BJ (cell line): ENCODE data around the gene GSG1. TPM values are rescaled to one million over a fixed set of nuclear protein-coding genes. Genes with fewer than 3 reads are reported as not detected.

Experiments used
- CTCF ChIA-PET: fragments of 350-600 bp; formaldehyde crosslinking; extraction: SDS; loops from one replicate; lab custom pipeline; 2021; ENCODE audit warnings: antibody characterized with exemption, inconsistent platforms; lab: Yijun Ruan, JAX
- POLR2A ChIA-PET: fragments of 300-600 bp; sonication (Branson Sonifier 250); formaldehyde crosslinking; extraction: SDS; loops from one replicate; lab custom pipeline; 2021; ENCODE audit warnings: antibody characterized with exemption; lab: Charles Lee
- DNase-seq: peaks from one replicate; pipeline ENCODE4 v3.0.0-alpha.2; 2011; ENCODE audit warnings: low read depth
- H3K27me3 ChIP-seq: 2 replicates; pipeline ENCODE4 v1.6.0; 2011; ENCODE audit warnings: low read length; ENCODE audit not compliant: control insufficient read depth, insufficient read depth
- H3K36me3 ChIP-seq: 2 replicates; pipeline ENCODE4 v1.5.1; 2011; ENCODE audit warnings: low read length; ENCODE audit not compliant: control insufficient read depth, insufficient read depth
- H3K4me3 ChIP-seq: 2 replicates; pipeline ENCODE4 v1.5.1; 2011; ENCODE audit warnings: low read depth, mild to moderate bottlenecking, control low read depth, low read length
- polyA plus RNA-seq: library from polyadenylated mRNA; depleted of rRNA; stranded (reverse); fragments of >200 nt; gene quantifications from 2 replicates; pipeline ENCODE4 v1.2.3, GENCODE V29; 2011
- TF ChIP-seq, protein P1 (sequence below): IDR thresholded peaks from 2 replicates; pipeline ENCODE4 v1.5.1; 2011; ENCODE audit warnings: low read depth, mild to moderate bottlenecking, control low read depth, inconsistent platforms, low read length, moderate library complexity; ENCODE audit not compliant: insufficient read depth

GSG1 gene
- polyA plus RNA-seq, 1 experiment = 0.26 TPM

- no peak overlapping the region for H3K4me3 ChIP-seq
- TF ChIP-seq, protein P1, sequence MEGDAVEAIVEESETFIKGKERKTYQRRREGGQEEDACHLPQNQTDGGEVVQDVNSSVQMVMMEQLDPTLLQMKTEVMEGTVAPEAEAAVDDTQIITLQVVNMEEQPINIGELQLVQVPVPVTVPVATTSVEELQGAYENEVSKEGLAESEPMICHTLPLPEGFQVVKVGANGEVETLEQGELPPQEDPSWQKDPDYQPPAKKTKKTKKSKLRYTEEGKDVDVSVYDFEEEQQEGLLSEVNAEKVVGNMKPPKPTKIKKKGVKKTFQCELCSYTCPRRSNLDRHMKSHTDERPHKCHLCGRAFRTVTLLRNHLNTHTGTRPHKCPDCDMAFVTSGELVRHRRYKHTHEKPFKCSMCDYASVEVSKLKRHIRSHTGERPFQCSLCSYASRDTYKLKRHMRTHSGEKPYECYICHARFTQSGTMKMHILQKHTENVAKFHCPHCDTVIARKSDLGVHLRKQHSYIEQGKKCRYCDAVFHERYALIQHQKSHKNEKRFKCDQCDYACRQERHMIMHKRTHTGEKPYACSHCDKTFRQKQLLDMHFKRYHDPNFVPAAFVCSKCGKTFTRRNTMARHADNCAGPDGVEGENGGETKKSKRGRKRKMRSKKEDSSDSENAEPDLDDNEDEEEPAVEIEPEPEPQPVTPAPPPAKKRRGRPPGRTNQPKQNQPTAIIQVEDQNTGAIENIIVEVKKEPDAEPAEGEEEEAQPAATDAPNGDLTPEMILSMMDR = no peak
- POLR2A ChIA-PET = no interaction called here
- no peaks in the 10 kb centered on the region for H3K36me3 ChIP-seq
- H3K27me3 ChIP-seq = no peaks in the 10 kb centered on the region
- CTCF ChIA-PET = interaction anchor here (1.6 kb wide), 1 partner anchor 10 kb away, joined by 4 read pairs; no protein-coding TSS in a partner anchor
- DNase-seq = no peak
Measured at GRCh38 chr12:13127444-13127843, 24.0 kb upstream of the GSG1 start.

DNA sequence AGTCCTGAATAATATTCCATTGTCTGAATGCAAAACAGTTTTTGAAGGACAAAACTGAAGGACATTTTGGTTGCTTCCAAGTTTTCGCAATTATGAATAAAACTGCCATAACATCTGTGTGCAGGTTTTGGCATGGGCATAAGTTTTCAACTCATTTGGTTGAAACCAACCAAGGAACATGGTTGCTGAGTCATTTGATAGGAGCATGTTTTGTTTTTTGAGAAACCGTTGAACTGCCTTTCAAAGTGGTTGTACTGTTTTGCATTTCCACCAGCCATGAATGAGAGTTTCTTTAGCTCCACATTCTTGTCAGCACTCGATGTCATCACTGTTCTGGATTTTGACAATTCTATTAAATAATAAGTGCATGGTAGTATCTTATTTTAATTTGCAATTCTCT is 23.0 kb upstream of the GSG1 start:
- H3K36me3 ChIP-seq = no peaks in the 10 kb centered on the region
- TF ChIP-seq, protein P1 = no peak
- H3K4me3 ChIP-seq = no peak overlapping the region
- ChIA-PET CTCF (interaction anchor here (1.6 kb wide), 1 partner anchor 9 kb away, joined by 4 read pairs; no protein-coding TSS in a partner anchor), POLR2A (no interaction called here)
- no peak for DNase-seq
- H3K27me3 ChIP-seq = no peaks in the 10 kb centered on the region

- TF ChIP-seq, protein P1 = no peak
- H3K4me3 ChIP-seq = no peak overlapping the region
- no peaks in the 10 kb centered on the region for H3K27me3 ChIP-seq
- ChIA-PET CTCF (interaction anchor here (1.6 kb wide), 1 partner anchor 9 kb away, joined by 4 read pairs; no protein-coding TSS in a partner anchor), POLR2A (no interaction called here)
- DNase-seq = no peak
- no peaks in the 10 kb centered on the region for H3K36me3 ChIP-seq
Measured at GRCh38 chr12:13125996-13126395, 22.5 kb upstream of the GSG1 start.

DNA sequence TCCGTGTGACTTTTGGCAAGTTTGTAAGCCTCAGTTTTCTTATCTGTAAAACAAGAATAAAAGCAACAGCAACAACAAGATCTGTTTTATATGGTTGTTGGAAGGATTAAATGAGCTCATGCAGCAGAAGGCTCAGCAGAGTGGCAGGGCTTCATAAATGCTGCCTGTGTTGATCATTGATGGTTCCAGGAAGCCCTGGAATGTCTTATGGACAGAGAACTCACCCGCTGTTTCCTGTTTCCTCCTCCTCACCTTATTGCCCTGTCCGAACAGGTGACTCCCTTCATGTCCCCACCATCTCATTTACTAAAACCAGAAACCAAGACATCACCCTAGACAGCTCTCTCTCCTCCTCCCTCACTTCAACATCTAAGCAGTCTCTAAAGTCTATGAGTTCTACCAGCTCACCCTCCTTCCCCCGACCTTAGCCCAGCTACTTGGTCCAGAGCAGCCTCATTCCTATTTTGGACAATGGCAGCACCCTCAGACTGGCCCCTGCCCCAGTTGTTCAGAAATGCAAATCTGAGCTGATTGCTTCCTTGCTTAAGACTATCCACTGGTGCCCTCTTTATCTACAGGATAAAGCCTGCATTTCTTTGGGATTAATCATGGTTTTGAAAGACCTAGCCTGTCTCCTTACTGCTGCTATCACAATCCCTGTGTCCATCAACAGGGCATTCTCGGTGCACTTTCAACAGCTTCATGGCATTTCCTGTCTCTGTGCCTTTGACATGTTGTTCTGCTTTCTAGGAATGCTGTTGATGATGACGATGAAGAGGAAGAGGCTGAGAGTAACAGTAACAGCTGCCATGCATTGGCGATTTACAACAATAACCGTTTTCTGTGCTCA is 21.4 kb upstream of the GSG1 start:
- CTCF ChIA-PET = interaction anchor here (1.0 to 1.5 kb wide), 4 partner anchors 10 to 71 kb away, joined by 3 to 7 read pairs (median 4); no protein-coding TSS in a partner anchor
- TF ChIP-seq, protein P1 = no peak
- H3K36me3 ChIP-seq = no peaks in the 10 kb centered on the region
- H3K4me3 ChIP-seq = no peak overlapping the region
- no peak for DNase-seq
- H3K27me3 ChIP-seq = no peaks in the 10 kb centered on the region
- POLR2A ChIA-PET = no interaction called here

DNA sequence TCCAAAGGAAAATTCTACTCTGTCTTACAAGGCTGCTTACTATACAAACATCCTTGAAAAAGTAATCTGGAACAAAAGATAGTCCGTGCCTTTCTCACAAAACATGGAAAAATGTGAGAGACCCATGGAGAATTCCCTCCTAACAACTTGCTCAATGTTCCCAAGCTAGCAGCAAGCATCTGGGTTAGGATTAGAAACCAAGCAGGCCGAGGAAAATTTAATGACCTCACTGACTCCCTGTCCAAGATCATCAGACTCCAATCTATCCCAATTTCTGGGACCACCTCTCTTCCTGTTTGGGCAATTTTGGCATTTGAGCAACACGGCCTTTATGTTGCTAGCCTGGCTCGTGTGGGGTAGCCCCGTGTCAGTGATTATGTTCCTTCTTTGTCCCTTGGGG is 18.1 kb upstream of the GSG1 start:
- Histone ChIP-seq H3K36me3 (no peaks in the 10 kb centered on the region), H3K27me3 (no peaks in the 10 kb centered on the region), H3K4me3 (no peak overlapping the region)
- TF ChIP-seq, protein P1 = no peak
- ChIA-PET POLR2A (no interaction called here), CTCF (no interaction called here)
- DNase-seq = no peak
